ENCODE results near the gene PTPRN2. TPM values are rescaled to one million over a fixed set of nuclear protein-coding genes. Genes with fewer than 3 reads are reported as not detected.

PTPRN2 gene
- total and polyA plus RNA-seq, 2 donors (not counting 3 experiments of a cell fraction or from before 2014, with no cell fraction given): 0.62 to 0.88 TPM

GRCh38 chr7:158067931-158068482 is 519.6 kb downstream of the PTPRN2 start:
- Histone ChIP-seq H3K9me3 (replicated peaks; ENCODE audit: control insufficient read depth, insufficient read depth, low read length) (peaks cover 19% of the 10 kb centered on the region), H3K36me3 (ENCODE audit: control insufficient read depth in 2 of 2, extremely low read depth in 1 of 2, insufficient read depth in 2 of 2, low read length in 2 of 2) (no peaks in the 10 kb centered on the region), H3K27ac (ENCODE audit: insufficient read depth, low read depth, low read length) (no peak overlapping the region), H3K9ac (replicated peaks; ENCODE audit: extremely low read depth, insufficient read depth, low read length) (no peak overlapping the region), H4K20me1 (replicated peaks; ENCODE audit: control insufficient read depth, extremely low read depth, insufficient read depth, low read length) (no peaks in the 10 kb centered on the region), H3K4me2 (ENCODE audit: insufficient read depth, low read length) (no peak overlapping the region), H3K27me3 (ENCODE audit: control insufficient read depth in 2 of 2, insufficient read depth in 2 of 2, low read length in 2 of 2) (no peaks in the 10 kb centered on the region), H3K9me1 (replicated peaks; ENCODE audit: control insufficient read depth, extremely low read depth, insufficient read depth, low read length) (no peaks in the 10 kb centered on the region), H3K4me1 (ENCODE audit: control insufficient read depth, extremely low read depth, insufficient read depth, low read length) (no peaks in the 10 kb centered on the region), H3K79me2 (ENCODE audit: control insufficient read depth, insufficient read depth, low read length) (no peaks in the 10 kb centered on the region), H2AFZ (ENCODE audit: low read depth, low read length) (no peak overlapping the region), H3K4me3 (replicated peaks in 1 of 3; ENCODE audit: insufficient read depth in 1 of 3, low read depth in 1 of 3, low read length in 3 of 3) (no peak overlapping the region)
- ChIA-PET POLR2A (no interaction called here), CTCF (no interaction called here)
- intact Hi-C loops (cut with micrococcal nuclease): loop anchor here (5.0 kb wide), 1 partner anchor 39 kb away; no protein-coding TSS in a partner anchor
- BruUV-seq (replicated peaks): no TSS peak
- dilution Hi-C loops (cut with MboI; ENCODE audit: extremely low pct_ligation_motif_present, low sequenced_read_pairs): no loop called here
- DNase-seq (ENCODE audit: low read depth, low spot score): no peak
- FAIRE-seq: no peak
- no peak for TF ChIP-seq JUN (IDR thresholded peaks at IDR 0.05; ENCODE audit: borderline replicate concordance, insufficient read depth, insufficient read length, low read depth)
- TF ChIP-seq, protein P1, sequence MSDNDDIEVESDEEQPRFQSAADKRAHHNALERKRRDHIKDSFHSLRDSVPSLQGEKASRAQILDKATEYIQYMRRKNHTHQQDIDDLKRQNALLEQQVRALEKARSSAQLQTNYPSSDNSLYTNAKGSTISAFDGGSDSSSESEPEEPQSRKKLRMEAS (IDR thresholded peaks at IDR 0.05; ENCODE audit: insufficient read depth, insufficient read length): no peak
- TF ChIP-seq MYC (IDR thresholded peaks at IDR 0.05; ENCODE audit: low read depth, low read length): no peak
- no peak for TF ChIP-seq POLR2A (IDR thresholded peaks at IDR 0.05; ENCODE audit: low read depth, low read length)
- TF ChIP-seq EZH2 (IDR thresholded peaks at IDR 0.05; ENCODE audit: borderline replicate concordance, low read depth, low read length, severe bottlenecking): no peak
- no peak for TF ChIP-seq FOS (IDR thresholded peaks at IDR 0.05; ENCODE audit: borderline replicate concordance, insufficient read depth, low read length)
- TF ChIP-seq, protein P2, sequence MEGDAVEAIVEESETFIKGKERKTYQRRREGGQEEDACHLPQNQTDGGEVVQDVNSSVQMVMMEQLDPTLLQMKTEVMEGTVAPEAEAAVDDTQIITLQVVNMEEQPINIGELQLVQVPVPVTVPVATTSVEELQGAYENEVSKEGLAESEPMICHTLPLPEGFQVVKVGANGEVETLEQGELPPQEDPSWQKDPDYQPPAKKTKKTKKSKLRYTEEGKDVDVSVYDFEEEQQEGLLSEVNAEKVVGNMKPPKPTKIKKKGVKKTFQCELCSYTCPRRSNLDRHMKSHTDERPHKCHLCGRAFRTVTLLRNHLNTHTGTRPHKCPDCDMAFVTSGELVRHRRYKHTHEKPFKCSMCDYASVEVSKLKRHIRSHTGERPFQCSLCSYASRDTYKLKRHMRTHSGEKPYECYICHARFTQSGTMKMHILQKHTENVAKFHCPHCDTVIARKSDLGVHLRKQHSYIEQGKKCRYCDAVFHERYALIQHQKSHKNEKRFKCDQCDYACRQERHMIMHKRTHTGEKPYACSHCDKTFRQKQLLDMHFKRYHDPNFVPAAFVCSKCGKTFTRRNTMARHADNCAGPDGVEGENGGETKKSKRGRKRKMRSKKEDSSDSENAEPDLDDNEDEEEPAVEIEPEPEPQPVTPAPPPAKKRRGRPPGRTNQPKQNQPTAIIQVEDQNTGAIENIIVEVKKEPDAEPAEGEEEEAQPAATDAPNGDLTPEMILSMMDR (IDR thresholded peaks at IDR 0.05; ENCODE audit: extremely low read depth in 1 of 2, insufficient read depth in 1 of 2, low read depth in 1 of 2, low read length in 2 of 2): no peak
- no peak for TF ChIP-seq POLR2AphosphoS5 (IDR thresholded peaks at IDR 0.05; ENCODE audit: insufficient read depth, low read depth, low read length)
- no peak for TF ChIP-seq GATA2 (IDR thresholded peaks at IDR 0.05; ENCODE audit: insufficient read depth, insufficient read length, low read depth, low read length)

Measured in endothelial cell of umbilical vein (primary cell).